HepG2 (cell line): Measurements from ENCODE around the gene TRIM62. TPM values are rescaled to one million over a fixed set of nuclear protein-coding genes. Genes with fewer than 3 reads are reported as not detected.
A peak's percentile ranks its signal among the peaks of the same experiment; 100 is the strongest.

Source experiments
- ATAC-seq: fragments of 200-7000 bp; cut with Tn5 transposase; 3 replicates; pipeline ENCODE4 v1.9.1; 2020; ENCODE audit warnings: mild to moderate bottlenecking, moderate library complexity
- BruUV-seq: library from RNA; stranded (reverse); fragments of 400-500 nt; replicated peaks from 2 replicates; lab custom pipeline; 2021; lab: Mats Ljungman, UMichigan
- CTCF ChIA-PET: fragments of 300-600 bp; formaldehyde crosslinking; extraction: SDS; loops from one replicate; lab custom pipeline; 2021; ENCODE audit warnings: low total read pairs, inconsistent platforms, low intra/inter-chr PET ratio; lab: Yijun Ruan, JAX
- POLR2A ChIA-PET: fragments of 350-600 bp; sonication (Branson Sonifier 250); formaldehyde crosslinking; loops from one replicate; lab custom pipeline; 2020; ENCODE audit warnings: antibody characterized with exemption, inconsistent platforms; lab: Yijun Ruan, JAX
- DNase-seq: peaks from one replicate; pipeline ENCODE4 v3.0.0-alpha.2; 2015; ENCODE audit warnings: low spot score
- FAIRE-seq: peaks from 3 replicates; lab custom pipeline; 2011; peaks lifted over from hg19 to GRCh38; lab: Jason Lieb, UNC
- H2AFZ ChIP-seq: one replicate; pipeline ENCODE4 v1.6.1; 2011; ENCODE audit warnings: low read length, inconsistent platforms
- H3K27ac ChIP-seq: fragments of 300-600 bp; 3 replicates; pipeline ENCODE4 v1.8.0; 2011; ENCODE audit warnings: mixed run types, mild to moderate bottlenecking, mixed read lengths, low read length, inconsistent platforms; ENCODE audit not compliant: insufficient read depth; ENCODE audit errors: extremely low read length
- H3K27me3 ChIP-seq, 2 experiments: fragments of 200-600 bp in 1 of 2; 2 replicates in 1 of 2; 3 replicates in 1 of 2; pipeline versions ENCODE4 v1.6.0 to v1.8.0; 2011; ENCODE audit warnings: low read length in 2 of 2, mild to moderate bottlenecking in 2 of 2, moderate library complexity in 2 of 2, inconsistent platforms in 1 of 2; ENCODE audit not compliant: insufficient read depth in 2 of 2, control insufficient read depth in 1 of 2
- H3K36me3 ChIP-seq, 2 experiments: fragments of 200-600 bp in 1 of 2; replicated peaks in 1 of 2; 2 replicates in 1 of 2; 3 replicates in 1 of 2; pipeline versions ENCODE4 v1.5.1 to v1.8.0; 2011; ENCODE audit warnings: low read length in 2 of 2, inconsistent platforms in 1 of 2; ENCODE audit not compliant: insufficient read depth in 2 of 2, control insufficient read depth in 1 of 2
- H3K4me1 ChIP-seq: 2 replicates; pipeline ENCODE4 v1.5.1; 2012; ENCODE audit warnings: low read length, inconsistent platforms; ENCODE audit not compliant: insufficient read depth
- H3K4me2 ChIP-seq: 2 replicates; pipeline ENCODE4 v1.6.0; 2011; ENCODE audit warnings: low read depth, low read length, inconsistent platforms
- H3K4me3 ChIP-seq, 3 experiments: fragments of 200-600 bp in 1 of 3; sonication (generic), shearing (Covaris generic) in 1 of 3; replicated peaks in 1 of 3; 2 replicates each; pipeline ENCODE4 v1.5.1; 2011 to 2016; ENCODE audit warnings: low read length in 3 of 3, inconsistent platforms in 2 of 3, low read depth in 2 of 3, mild to moderate bottlenecking in 2 of 3, control low read depth in 1 of 3, mixed read lengths in 1 of 3; ENCODE audit not compliant: insufficient read depth in 1 of 3
- H3K79me2 ChIP-seq: one replicate; pipeline ENCODE4 v1.6.1; 2011; ENCODE audit warnings: low read length, inconsistent platforms; ENCODE audit not compliant: insufficient read depth
- H3K9ac ChIP-seq: 2 replicates; pipeline ENCODE4 v1.6.0; 2011; ENCODE audit warnings: mild to moderate bottlenecking, low read depth, low read length, inconsistent platforms; ENCODE audit not compliant: insufficient read depth
- H3K9me3 ChIP-seq: 2 replicates; pipeline ENCODE4 v1.5.1; 2012; ENCODE audit warnings: mild to moderate bottlenecking, low read length
- H4K20me1 ChIP-seq: 2 replicates; pipeline ENCODE4 v1.6.0; 2011; ENCODE audit warnings: inconsistent platforms, mild to moderate bottlenecking, low read length, moderate library complexity; ENCODE audit not compliant: insufficient read depth
- HMG20A ChIP-seq: IDR thresholded peaks from 2 replicates; pipeline ENCODE4 v1.6.1; 2016; ENCODE audit warnings: borderline replicate concordance
- RELA ChIP-seq: sonication (generic); formaldehyde crosslinking; IDR thresholded peaks from 2 replicates; pipeline ENCODE4 v1.4.0; 2020; ENCODE audit warnings: missing genetic modification reagents
- SP140L ChIP-seq: sonication (generic); formaldehyde crosslinking; IDR thresholded peaks from 2 replicates; pipeline ENCODE4 v1.4.0; 2020; ENCODE audit warnings: missing genetic modification reagents, borderline replicate concordance
- TFE3 ChIP-seq: IDR thresholded peaks from 2 replicates; pipeline ENCODE4 v1.6.1; 2016
- THYN1 ChIP-seq: sonication (generic); formaldehyde crosslinking; IDR thresholded peaks from 2 replicates; pipeline ENCODE4 v1.8.1; 2023; ENCODE audit warnings: low read depth, mild to moderate bottlenecking, moderate library complexity, missing genetic modification reagents, borderline replicate concordance
- ZNF768 ChIP-seq: sonication (generic); formaldehyde crosslinking; IDR thresholded peaks from 2 replicates; pipeline ENCODE4 v1.4.0; 2020; ENCODE audit warnings: missing genetic modification reagents
- WGBS: methylation state at CpG from one replicate; pipeline ENCODE4 v1.1.6; 2017; ENCODE audit warnings: low lambda C conversion rate; 5-methylcytosine and 5-hydroxymethylcytosine counted together
- in situ Hi-C: cut with HindIII; loops from 2 replicates; pipeline ENCODE4 v1.10.0; 2017; ENCODE audit warnings: low pct_unique_long_range_greater_than_20kb; ENCODE audit not compliant: extremely low pct_ligation_motif_present
- intact Hi-C: fragments of 100-400 bp; cut with micrococcal nuclease; formaldehyde crosslinking; loops from one replicate; pipeline ENCODE4 v1.10.0; 2022; ENCODE audit not compliant: unreplicated experiment
- polyA plus RNA-seq, 8 experiments: library from polyadenylated mRNA; depleted of rRNA in 3 of 8; stranded (reverse) in 7 of 8; unstranded in 1 of 8; fragments of >200 nt; fragmentation: Illumina TruSeq in 4 of 8; extraction: Trizol in 4 of 8; gene quantifications; 2 replicates each; pipeline versions ENCODE4 v1.2.1 to v1.2.3, GENCODE V29; 2011 to 2016; ENCODE audit warnings: low read depth in 4 of 8, missing spikeins in 1 of 8, mixed read lengths in 1 of 8; ENCODE audit not compliant: insufficient read depth in 1 of 8
- total RNA-seq, 5 experiments: library from RNA; depleted of rRNA; stranded (reverse); fragments of >200 nt; fragmentation: Illumina TruSeq; extraction: Trizol; gene quantifications; 2 replicates each; pipeline ENCODE4 v1.2.3, GENCODE V29; 2016; ENCODE audit warnings: low read depth in 1 of 5

Gene TRIM62
- total and polyA plus RNA-seq, 2 of the 13 experiments (the other 11 are each of a cell fraction or from before 2014, with no cell fraction given): 0.53 to 0.57 TPM

- TF ChIP-seq TFE3: no peak
- no peak for TF ChIP-seq THYN1 (CRISPR knock-in tag)
- TF ChIP-seq RELA: no peak
- TF ChIP-seq SP140L: no peak
Measured at GRCh38 chr1:33141781-33142180, 40.1 kb downstream of the TRIM62 start (continued).

- intact Hi-C loops: no loop called here
- no peak for ATAC-seq
- H3K27ac ChIP-seq: no peak overlapping the region
- H3K36me3 ChIP-seq: no peaks in the 10 kb centered on the region
- no peak overlapping the region for H2AFZ ChIP-seq
- H3K4me1 ChIP-seq: peaks cover 14% of the 10 kb centered on the region
- no peaks in the 10 kb centered on the region for H3K79me2 ChIP-seq
- H3K4me2 ChIP-seq: no peak overlapping the region
- DNase-seq: no peak
- no peak for FAIRE-seq
- no peaks in the 10 kb centered on the region for H3K27me3 ChIP-seq
- peak; percentile 61; the same call in 1 of the 2 replicates for TF ChIP-seq ZNF768 (CRISPR knock-in tag)
- no peak for TF ChIP-seq HMG20A (CRISPR knock-in tag)
- in situ Hi-C loops: no loop called here
- no peak overlapping the region for H3K4me3 ChIP-seq
- no TSS peak for BruUV-seq
- ChIA-PET POLR2A (interaction anchor here (2.4 kb wide), 1 partner anchor 13 kb away, joined by 19 read pairs; no protein-coding TSS in a partner anchor), CTCF (no interaction called here)
- peaks cover 3% of the 10 kb centered on the region; the same call in 1 of the 2 replicates for H4K20me1 ChIP-seq
- no peak overlapping the region for H3K9ac ChIP-seq
- H3K9me3 ChIP-seq: no peaks in the 10 kb centered on the region
- WGBS: 50% methylated on average over 2 of the region's 2 CpGs
Measured at GRCh38 chr1:33141216-33141615, 40.6 kb downstream of the TRIM62 start.
